OCI-LY1 (cell line): Measurements from ENCODE around the gene LDLRAD3.

ENCODE experiments used
- H2AFZ ChIP-seq: fragments of 200-600 bp; sonication (generic), shearing (Covaris generic); 2 replicates; pipeline ENCODE4 v1.6.0; 2014; ENCODE audit warnings: antibody characterized with exemption, mild to moderate bottlenecking, low read length
- H3F3A ChIP-seq: fragments of 200-600 bp; sonication (generic), shearing (Covaris generic); 2 replicates; pipeline ENCODE4 v1.6.0; 2014; ENCODE audit warnings: mild to moderate bottlenecking, antibody characterized with exemption, low read length, moderate library complexity; ENCODE audit not compliant: insufficient read depth
- H3K27ac ChIP-seq: fragments of 200-600 bp; sonication (generic); 2 replicates; pipeline ENCODE4 v1.5.1; 2014; ENCODE audit warnings: low read length, mixed run types, mild to moderate bottlenecking, low read depth; ENCODE audit not compliant: poor library complexity, severe bottlenecking
- H3K27me3 ChIP-seq: fragments of 200-600 bp; sonication (generic); 2 replicates; pipeline ENCODE4 v1.6.0; 2014; ENCODE audit warnings: antibody characterized with exemption, mild to moderate bottlenecking, low read length, moderate library complexity; ENCODE audit not compliant: insufficient read depth
- H3K36me3 ChIP-seq: fragments of 200-600 bp; sonication (generic); 2 replicates; pipeline ENCODE4 v1.6.1; 2014; ENCODE audit warnings: mild to moderate bottlenecking, antibody characterized with exemption, low read length, moderate library complexity, mixed read lengths; ENCODE audit not compliant: insufficient read depth
- H3K4me1 ChIP-seq: fragments of 200-600 bp; sonication (generic); 2 replicates; pipeline ENCODE4 v1.5.1; 2014; ENCODE audit warnings: mild to moderate bottlenecking, low read length, moderate library complexity; ENCODE audit not compliant: insufficient read depth, severe bottlenecking
- H3K4me2 ChIP-seq: fragments of 200-600 bp; sonication (generic), shearing (Covaris generic); 2 replicates; pipeline ENCODE4 v1.6.1; 2014; ENCODE audit warnings: low read length
- H3K4me3 ChIP-seq: fragments of 200-600 bp; sonication (generic); 2 replicates; pipeline ENCODE4 v1.5.1; 2014; ENCODE audit warnings: low read length, low read depth, mild to moderate bottlenecking, mixed read lengths; ENCODE audit not compliant: poor library complexity, severe bottlenecking
- H3K79me2 ChIP-seq: fragments of 200-600 bp; shearing (Covaris generic); 2 replicates; pipeline ENCODE4 v1.6.1; 2016; ENCODE audit warnings: mixed run types, low read length, mixed read lengths; ENCODE audit not compliant: insufficient read depth
- H3K9ac ChIP-seq: fragments of 200-600 bp; sonication (generic), shearing (Covaris generic); 2 replicates; pipeline ENCODE4 v1.6.1; 2014; ENCODE audit warnings: mild to moderate bottlenecking, low read length, mixed read lengths
- H3K9me2 ChIP-seq: fragments of 200-600 bp; sonication (generic), shearing (Covaris generic); 2 replicates; pipeline ENCODE4 v1.6.1; 2014; ENCODE audit warnings: low read depth, mild to moderate bottlenecking, low read length, mixed read lengths
- H3K9me3 ChIP-seq: fragments of 200-600 bp; shearing (Covaris generic); 2 replicates; pipeline ENCODE4 v1.6.1; 2014; ENCODE audit warnings: low read length, mixed read lengths
- H4K20me1 ChIP-seq: fragments of 200-600 bp; sonication (generic), shearing (Covaris generic); 2 replicates; pipeline ENCODE4 v1.6.0; 2016; ENCODE audit warnings: mild to moderate bottlenecking, low read length; ENCODE audit not compliant: insufficient read depth
- CTCF ChIP-seq: fragments of 200-600 bp; sonication (generic), shearing (Covaris generic); IDR thresholded peaks from 2 replicates; pipeline ENCODE4 v1.5.1; 2017; ENCODE audit warnings: mild to moderate bottlenecking, antibody characterized with exemption, low read length, moderate library complexity, mixed read lengths
- EZH2 ChIP-seq: fragments of 200-600 bp; sonication (generic), shearing (Covaris generic); IDR thresholded peaks from 2 replicates; pipeline ENCODE4 v1.8.0; 2017; ENCODE audit warnings: borderline replicate concordance, mixed run types, mild to moderate bottlenecking, antibody characterized with exemption, low read length, moderate library complexity, mixed read lengths

Gene LDLRAD3

DNA sequence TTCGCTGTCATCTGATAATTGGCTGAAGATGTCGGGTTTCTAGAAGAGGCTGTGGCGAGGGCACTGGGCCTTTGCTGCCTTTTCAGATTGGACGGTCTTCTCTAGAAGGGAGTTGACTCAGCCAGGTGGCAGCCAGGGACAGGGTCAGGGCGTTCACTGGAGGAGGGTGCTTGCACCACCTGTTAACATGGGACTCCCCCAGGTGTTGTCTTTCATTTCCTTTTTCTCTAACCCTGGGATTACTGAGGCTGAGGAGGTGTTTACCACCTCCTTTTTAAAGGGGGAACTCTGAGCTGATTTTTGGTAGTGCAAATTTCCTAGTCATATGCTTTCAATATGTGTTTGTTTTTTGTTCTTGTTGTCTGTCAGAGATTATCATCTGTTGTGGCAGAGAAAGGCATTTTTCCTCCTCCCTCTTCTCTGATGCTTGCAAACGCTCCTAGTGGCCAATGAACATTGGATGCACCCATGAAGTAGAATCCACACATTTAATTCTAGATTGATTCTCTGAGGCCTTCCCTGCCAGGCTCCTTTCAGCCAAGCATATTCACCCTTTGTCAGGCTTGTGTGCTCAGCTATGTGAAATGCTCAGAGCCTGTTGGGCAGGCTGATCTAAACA is 54.1 kb downstream of the LDLRAD3 start:
- Histone ChIP-seq H4K20me1 (no peaks in the 10 kb centered on the region), H3F3A (no peaks in the 10 kb centered on the region), H3K4me1 (no peaks in the 10 kb centered on the region), H2AFZ (no peak overlapping the region), H3K9me3 (no peaks in the 10 kb centered on the region), H3K4me3 (no peak overlapping the region), H3K79me2 (no peaks in the 10 kb centered on the region), H3K9me2 (no peaks in the 10 kb centered on the region), H3K36me3 (no peaks in the 10 kb centered on the region), H3K9ac (no peak overlapping the region), H3K27me3 (no peaks in the 10 kb centered on the region), H3K4me2 (no peak overlapping the region), H3K27ac (no peak overlapping the region)
- TF ChIP-seq CTCF (no peak), EZH2 (no peak)

GRCh38 chr11:35998634-35999033 is 54.8 kb downstream of the LDLRAD3 start:
- no peak overlapping the region for H2AFZ ChIP-seq
- H4K20me1 ChIP-seq: no peaks in the 10 kb centered on the region
- no peak overlapping the region for H3K4me3 ChIP-seq
- H3K79me2 ChIP-seq: no peaks in the 10 kb centered on the region
- no peak overlapping the region for H3K27ac ChIP-seq
- no peaks in the 10 kb centered on the region for H3K9me3 ChIP-seq
- no peaks in the 10 kb centered on the region for H3F3A ChIP-seq
- H3K4me1 ChIP-seq: no peaks in the 10 kb centered on the region
- TF ChIP-seq CTCF (no peak), EZH2 (no peak)
- no peak overlapping the region for H3K9ac ChIP-seq
- H3K27me3 ChIP-seq: no peaks in the 10 kb centered on the region
- no peaks in the 10 kb centered on the region for H3K36me3 ChIP-seq
- no peaks in the 10 kb centered on the region for H3K9me2 ChIP-seq
- H3K4me2 ChIP-seq: no peak overlapping the region

DNA sequence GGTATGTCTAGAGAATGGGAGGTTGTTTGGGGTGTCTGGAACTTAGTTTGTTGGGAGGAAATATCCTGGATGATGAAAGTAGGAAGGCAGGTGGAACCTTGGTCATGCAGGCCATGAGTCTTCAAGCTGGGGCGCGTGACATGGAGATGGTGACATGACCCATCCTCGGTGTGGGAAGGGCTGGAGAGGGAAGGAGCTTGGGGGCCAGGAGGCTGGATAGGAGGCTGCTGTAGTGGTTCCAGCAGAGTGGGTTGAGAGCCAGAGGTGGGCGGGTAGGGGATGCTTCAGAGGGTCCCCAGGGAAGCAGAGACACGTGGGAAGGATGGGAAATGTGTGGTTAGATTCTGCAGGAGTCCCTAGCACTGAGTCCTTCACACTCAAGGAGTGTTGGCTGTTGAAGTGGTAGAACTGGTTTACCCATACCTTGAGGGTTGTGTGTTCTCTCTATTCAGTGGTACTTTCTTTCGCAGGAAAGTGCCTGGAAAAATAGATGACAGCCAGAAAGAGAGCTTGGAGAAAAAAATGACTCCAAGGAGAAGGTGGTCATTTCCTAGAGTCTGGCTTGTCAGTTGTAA is 56.8 kb downstream of the LDLRAD3 start:
- H2AFZ ChIP-seq: no peak overlapping the region
- H3K79me2 ChIP-seq: no peaks in the 10 kb centered on the region
- H3K27me3 ChIP-seq: no peaks in the 10 kb centered on the region
- no peak overlapping the region for H3K9ac ChIP-seq
- H3K4me2 ChIP-seq: no peak overlapping the region
- no peak overlapping the region for H3K27ac ChIP-seq
- no peaks in the 10 kb centered on the region for H4K20me1 ChIP-seq
- no peaks in the 10 kb centered on the region for H3K9me3 ChIP-seq
- TF ChIP-seq CTCF (no peak), EZH2 (no peak)
- no peaks in the 10 kb centered on the region for H3F3A ChIP-seq
- no peaks in the 10 kb centered on the region for H3K4me1 ChIP-seq
- no peaks in the 10 kb centered on the region for H3K9me2 ChIP-seq
- no peaks in the 10 kb centered on the region for H3K36me3 ChIP-seq
- H3K4me3 ChIP-seq: no peak overlapping the region
